ENCODE measurements around the gene MEI1. TPM values are rescaled to one million over a fixed set of nuclear protein-coding genes. Genes with fewer than 3 reads are reported as not detected.

The MEI1 gene
- total and polyA plus RNA-seq, 9 of the 15 experiments (the other 6 are each of a cell fraction or from before 2014, with no cell fraction given): 0.08 to 0.68 (median 0.18) TPM; not detected in 2

DNA sequence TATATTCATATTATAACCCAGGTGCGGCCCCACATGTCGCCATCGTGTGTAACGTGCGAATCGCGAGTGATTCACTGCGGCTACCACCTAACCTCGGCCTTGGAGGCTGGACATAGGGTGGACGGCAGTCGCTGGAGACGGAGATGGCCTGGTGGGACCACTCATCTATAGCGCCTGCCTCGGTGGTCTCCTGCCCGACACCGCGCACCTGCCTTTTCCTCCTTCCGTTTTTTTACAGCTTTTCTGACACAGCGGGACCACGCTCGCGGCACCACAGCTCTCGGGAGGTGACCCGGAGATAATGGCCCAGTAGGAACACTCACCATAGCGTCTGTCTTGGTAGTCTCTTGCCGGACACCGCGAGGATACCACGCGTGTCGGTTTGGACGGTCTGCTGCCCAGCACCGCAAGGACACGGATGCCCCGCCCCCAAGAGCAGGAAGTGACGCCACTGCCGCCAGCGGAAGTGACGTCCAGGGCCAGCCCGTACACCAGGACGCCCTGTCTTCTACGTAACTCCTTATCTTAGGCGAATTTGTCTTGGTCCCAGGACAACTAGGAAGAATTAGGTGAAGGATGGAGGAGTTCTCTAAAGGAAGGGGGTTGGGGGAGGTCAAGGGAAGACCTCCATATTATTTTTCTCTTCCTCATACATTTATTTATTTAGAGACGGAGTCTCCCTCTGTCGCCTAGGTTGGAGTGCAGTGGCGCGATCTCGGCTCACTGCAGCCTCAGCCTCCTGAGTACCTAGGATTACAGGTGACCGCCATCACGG lies 17.1 kb upstream of the MEI1 start (continued):
- TF ChIP-seq, protein P1, sequence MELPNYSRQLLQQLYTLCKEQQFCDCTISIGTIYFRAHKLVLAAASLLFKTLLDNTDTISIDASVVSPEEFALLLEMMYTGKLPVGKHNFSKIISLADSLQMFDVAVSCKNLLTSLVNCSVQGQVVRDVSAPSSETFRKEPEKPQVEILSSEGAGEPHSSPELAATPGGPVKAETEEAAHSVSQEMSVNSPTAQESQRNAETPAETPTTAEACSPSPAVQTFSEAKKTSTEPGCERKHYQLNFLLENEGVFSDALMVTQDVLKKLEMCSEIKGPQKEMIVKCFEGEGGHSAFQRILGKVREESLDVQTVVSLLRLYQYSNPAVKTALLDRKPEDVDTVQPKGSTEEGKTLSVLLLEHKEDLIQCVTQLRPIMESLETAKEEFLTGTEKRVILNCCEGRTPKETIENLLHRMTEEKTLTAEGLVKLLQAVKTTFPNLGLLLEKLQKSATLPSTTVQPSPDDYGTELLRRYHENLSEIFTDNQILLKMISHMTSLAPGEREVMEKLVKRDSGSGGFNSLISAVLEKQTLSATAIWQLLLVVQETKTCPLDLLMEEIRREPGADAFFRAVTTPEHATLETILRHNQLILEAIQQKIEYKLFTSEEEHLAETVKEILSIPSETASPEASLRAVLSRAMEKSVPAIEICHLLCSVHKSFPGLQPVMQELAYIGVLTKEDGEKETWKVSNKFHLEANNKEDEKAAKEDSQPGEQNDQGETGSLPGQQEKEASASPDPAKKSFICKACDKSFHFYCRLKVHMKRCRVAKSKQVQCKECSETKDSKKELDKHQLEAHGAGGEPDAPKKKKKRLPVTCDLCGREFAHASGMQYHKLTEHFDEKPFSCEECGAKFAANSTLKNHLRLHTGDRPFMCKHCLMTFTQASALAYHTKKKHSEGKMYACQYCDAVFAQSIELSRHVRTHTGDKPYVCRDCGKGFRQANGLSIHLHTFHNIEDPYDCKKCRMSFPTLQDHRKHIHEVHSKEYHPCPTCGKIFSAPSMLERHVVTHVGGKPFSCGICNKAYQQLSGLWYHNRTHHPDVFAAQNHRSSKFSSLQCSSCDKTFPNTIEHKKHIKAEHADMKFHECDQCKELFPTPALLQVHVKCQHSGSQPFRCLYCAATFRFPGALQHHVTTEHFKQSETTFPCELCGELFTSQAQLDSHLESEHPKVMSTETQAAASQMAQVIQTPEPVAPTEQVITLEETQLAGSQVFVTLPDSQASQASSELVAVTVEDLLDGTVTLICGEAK (IDR thresholded peaks at IDR 0.05): peak; percentile 96
- TF ChIP-seq, protein P1 (CRISPR knock-in tag; IDR thresholded peaks at IDR 0.05): no peak
- peak; percentile 57 for TF ChIP-seq RBBP5 (IDR thresholded peaks at IDR 0.05; ENCODE audit: borderline replicate concordance, insufficient read depth, low read length, poor library complexity, severe bottlenecking)
- peak in 1 of 2 experiments; percentile 84; a peak in 2 of 4 replicates for TF ChIP-seq KDM4B (IDR thresholded peaks at IDR 0.05; ENCODE audit: borderline replicate concordance in 2 of 2, low read depth in 1 of 2)
- TF ChIP-seq CSDE1 (IDR thresholded peaks at IDR 0.05): peak in 1 of 2 experiments; percentile 34; a peak in 1 of 4 replicates
- peak; percentile 100 for TF ChIP-seq CREM (IDR thresholded peaks at IDR 0.05; ENCODE audit: low read depth)
- TF ChIP-seq POLR2AphosphoS5 (IDR thresholded peaks at IDR 0.05; ENCODE audit: control insufficient read depth, insufficient read depth, low read depth, low read length): peak; percentile 75
- TF ChIP-seq FOXK2 (conservative IDR thresholded peaks at IDR 0.05 in 1 of 2, IDR thresholded peaks at IDR 0.05 in 1 of 2; ENCODE audit: low read depth in 2 of 2): peak in 1 of 2 experiments; percentile 52; a peak in 2 of 4 replicates

All from K562 (cell line).